A673 (cell line): ENCODE measurements around the gene UNC50. TPM values are rescaled to one million over a fixed set of nuclear protein-coding genes. Genes with fewer than 3 reads are reported as not detected.

Experiments used
- BruUV-seq: library from RNA; stranded (reverse); fragments of 400-500 nt; replicated peaks from 2 replicates; lab custom pipeline; 2021; lab: Mats Ljungman, UMichigan
- CTCF ChIA-PET: fragments of 300-600 bp; sonication (Branson Sonifier 250); formaldehyde crosslinking; loops from one replicate; lab custom pipeline; 2022; ENCODE audit warnings: antibody characterized with exemption; lab: Charles Lee
- POLR2A ChIA-PET: fragments of 300-600 bp; sonication (Branson Sonifier 250); formaldehyde crosslinking; loops from one replicate; lab custom pipeline; 2022; ENCODE audit warnings: antibody characterized with exemption; ENCODE audit not compliant: low non-redundant PET; lab: Charles Lee
- DNase-seq: peaks from one replicate; pipeline ENCODE4 v3.0.0-alpha.2; 2015; ENCODE audit warnings: low spot score
- H3K27ac ChIP-seq: fragments of 200-600 bp; sonication (generic); 2 replicates; pipeline ENCODE4 v1.5.1; 2016; ENCODE audit warnings: mixed run types, low read depth, mild to moderate bottlenecking, mixed read lengths, antibody characterized with exemption, low read length; ENCODE audit not compliant: poor library complexity, severe bottlenecking
- H3K27me3 ChIP-seq: fragments of 200-600 bp; sonication (generic); replicated peaks from 2 replicates; pipeline ENCODE4 v1.6.1; 2017; ENCODE audit warnings: mixed run types, low read depth, mild to moderate bottlenecking, mixed read lengths, antibody characterized with exemption, low read length; ENCODE audit not compliant: insufficient read depth, poor library complexity
- H3K36me3 ChIP-seq: fragments of 200-600 bp; sonication (generic); 2 replicates; pipeline ENCODE4 v1.6.1; 2016; ENCODE audit warnings: mixed run types, mild to moderate bottlenecking, mixed read lengths, antibody characterized with exemption, low read length; ENCODE audit not compliant: insufficient read depth, poor library complexity, severe bottlenecking
- H3K4me1 ChIP-seq: fragments of 200-600 bp; sonication (generic); 2 replicates; pipeline ENCODE4 v1.6.1; 2017; ENCODE audit warnings: mixed run types, mild to moderate bottlenecking, mixed read lengths, antibody characterized with exemption, low read length; ENCODE audit not compliant: insufficient read depth, poor library complexity, severe bottlenecking
- H3K4me3 ChIP-seq: fragments of 200-600 bp; sonication (generic); 2 replicates; pipeline ENCODE4 v1.5.1; 2016; ENCODE audit warnings: low read depth, mixed run types, mild to moderate bottlenecking, mixed read lengths, low read length; ENCODE audit not compliant: poor library complexity, severe bottlenecking
- H3K9me3 ChIP-seq: fragments of 200-600 bp; sonication (generic); 2 replicates; pipeline ENCODE4 v1.6.1; 2016; ENCODE audit warnings: mixed run types, low read depth, mild to moderate bottlenecking, mixed read lengths, antibody characterized with exemption, low read length; ENCODE audit not compliant: poor library complexity, severe bottlenecking
- CTCF ChIP-seq: fragments of 300-800, 200-600 bp; sonication (generic); conservative IDR thresholded peaks from 2 replicates; pipeline ENCODE4 v1.5.1; 2017; ENCODE audit warnings: low read depth, mild to moderate bottlenecking, antibody characterized with exemption, low read length, moderate library complexity, mixed read lengths
- EZH2 ChIP-seq: fragments of 200-600 bp; sonication (generic); IDR thresholded peaks from 2 replicates; pipeline ENCODE4 v1.6.1; 2017; ENCODE audit warnings: borderline replicate concordance, low read depth, mild to moderate bottlenecking, mixed read lengths, antibody characterized with exemption, low read length; ENCODE audit not compliant: poor library complexity, severe bottlenecking
- intact Hi-C: fragments of 100-400 bp; cut with micrococcal nuclease; formaldehyde crosslinking; loops from one replicate; pipeline ENCODE4 v1.10.0; 2022; ENCODE audit not compliant: unreplicated experiment
- total RNA-seq: library from RNA; stranded (reverse); gene quantifications from 2 replicates; pipeline ENCODE4 v1.2.3, GENCODE V29; 2021

The UNC50 gene
- total RNA-seq, 1 experiment from 2014 or later = 32.5 TPM

GRCh38 chr2:98565941-98566340 is 42.4 kb upstream of the UNC50 start:
- TF ChIP-seq EZH2 (no peak), CTCF (no peak)
- BruUV-seq = no TSS peak
- ChIA-PET CTCF (no interaction called here), POLR2A (no interaction called here)
- Histone ChIP-seq H3K9me3 (no peaks in the 10 kb centered on the region), H3K36me3 (peaks cover 24% of the 10 kb centered on the region), H3K4me3 (no peak overlapping the region), H3K27me3 (no peaks in the 10 kb centered on the region), H3K27ac (no peak overlapping the region), H3K4me1 (no peaks in the 10 kb centered on the region)
- intact Hi-C loops = no loop called here
- no peak for DNase-seq

GRCh38 chr2:98568161-98568956 is 40.0 kb upstream of the UNC50 start:
- no TSS peak for BruUV-seq

GRCh38 chr2:98569197-98569793 is 39.1 kb upstream of the UNC50 start:
- no peak overlapping the region for H3K4me3 ChIP-seq
- peak; percentile 97 for TF ChIP-seq CTCF
- no peak for TF ChIP-seq EZH2
- no TSS peak for BruUV-seq
- no peaks in the 10 kb centered on the region for H3K27me3 ChIP-seq
- intact Hi-C loops = no loop called here
- peak; percentile 47 for DNase-seq
- H3K4me1 ChIP-seq = no peaks in the 10 kb centered on the region
- H3K9me3 ChIP-seq = no peaks in the 10 kb centered on the region
- ChIA-PET POLR2A (no interaction called here), CTCF (interaction anchor here (0.7 to 1.6 kb wide), 2 partner anchors 10 to 50 kb away, joined by 3 to 5 read pairs; no protein-coding TSS in a partner anchor)
- H3K27ac ChIP-seq = no peak overlapping the region
- peaks cover 24% of the 10 kb centered on the region for H3K36me3 ChIP-seq

More at GRCh38 chr2:98568161-98568956, 40.0 kb upstream of the UNC50 start:
- TF ChIP-seq EZH2 = no peak
- no peak for TF ChIP-seq CTCF
- Histone ChIP-seq H3K4me1 (no peaks in the 10 kb centered on the region), H3K9me3 (no peaks in the 10 kb centered on the region), H3K27me3 (no peaks in the 10 kb centered on the region), H3K36me3 (peaks cover 24% of the 10 kb centered on the region), H3K4me3 (no peak overlapping the region), H3K27ac (no peak overlapping the region)
- ChIA-PET CTCF (interaction anchor here (0.7 to 1.6 kb wide), 2 partner anchors 11 to 49 kb away, joined by 3 to 5 read pairs; no protein-coding TSS in a partner anchor), POLR2A (no interaction called here)
- DNase-seq = no peak
- intact Hi-C loops = no loop called here
